NCI-H1694 (cell line): ENCODE results near the gene TATDN2.
"Not testable (repeated sequence)": the region's sequence is repeated elsewhere in the genome, so short reads cannot be mapped to it uniquely, and the experiment has no call there.

ENCODE experiments used
- DNase-seq: peaks from one replicate; lab custom pipeline; 2025; lab: John Stamatoyannopoulos, UW

The TATDN2 gene

GRCh38 chr3:10268116-10268515 lies 19.9 kb downstream of the TATDN2 start:
- DNase-seq: no peak

- DNase-seq: no peak
Observed at GRCh38 chr3:10268930-10269329, 20.7 kb downstream of the TATDN2 start.

- no peak for DNase-seq
Observed at GRCh38 chr3:10269443-10269842, 21.2 kb downstream of the TATDN2 start.

GRCh38 chr3:10272476-10272875 lies 24.2 kb downstream of the TATDN2 start:
- DNase-seq: not testable (repeated sequence)

- no peak for DNase-seq
Observed at GRCh38 chr3:10272977-10273376, 24.7 kb downstream of the TATDN2 start.

GRCh38 chr3:10273702-10274305 lies 25.5 kb downstream of the TATDN2 start:
- DNase-seq: no peak

DNA sequence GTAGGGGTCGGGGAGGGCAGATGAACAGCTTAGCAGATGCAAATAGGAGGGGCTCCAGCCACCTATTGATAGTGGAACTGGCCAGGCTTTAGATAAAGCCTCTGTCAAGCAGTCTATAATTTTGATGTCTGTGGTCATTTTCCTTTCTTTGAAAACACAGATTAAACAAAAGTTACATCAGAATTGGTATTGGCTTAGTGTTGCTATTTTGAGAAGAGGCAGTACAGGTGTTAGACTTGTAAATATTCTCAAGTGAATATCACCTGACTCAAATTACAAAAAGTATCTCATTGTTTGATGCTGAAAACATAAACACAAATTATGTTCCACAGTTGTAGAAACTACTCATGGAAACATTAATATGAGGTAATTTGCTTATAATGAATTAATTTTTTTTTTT lies 26.3 kb downstream of the TATDN2 start:
- no peak for DNase-seq

- DNase-seq: no peak
Observed at GRCh38 chr3:10277115-10277625, 28.9 kb downstream of the TATDN2 start.

DNA sequence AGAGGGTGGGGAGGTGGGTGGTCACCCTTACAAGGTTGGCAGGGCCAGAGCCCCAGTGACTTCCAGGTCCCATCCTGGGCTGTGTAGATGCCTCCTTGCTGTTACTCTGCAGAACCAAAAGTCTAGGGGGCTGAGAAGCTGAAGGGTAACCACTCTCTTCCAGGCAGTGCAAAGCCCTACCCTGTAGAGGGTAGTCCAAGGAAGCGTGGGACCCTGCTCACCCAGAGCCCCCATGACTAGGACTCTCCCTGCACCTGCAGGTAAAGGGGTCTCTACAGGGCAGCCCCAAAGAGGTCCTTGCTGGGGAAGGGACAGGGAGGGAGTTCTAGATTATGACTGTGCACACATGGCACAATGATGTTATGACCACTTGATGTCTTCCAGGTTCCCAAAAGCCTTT lies 30.2 kb downstream of the TATDN2 start:
- no peak for DNase-seq

GRCh38 chr3:10279384-10280176 lies 31.3 kb downstream of the TATDN2 start:
- no peak for DNase-seq

GRCh38 chr3:10280177-10280529 lies 31.9 kb downstream of the TATDN2 start:
- no peak for DNase-seq

DNA sequence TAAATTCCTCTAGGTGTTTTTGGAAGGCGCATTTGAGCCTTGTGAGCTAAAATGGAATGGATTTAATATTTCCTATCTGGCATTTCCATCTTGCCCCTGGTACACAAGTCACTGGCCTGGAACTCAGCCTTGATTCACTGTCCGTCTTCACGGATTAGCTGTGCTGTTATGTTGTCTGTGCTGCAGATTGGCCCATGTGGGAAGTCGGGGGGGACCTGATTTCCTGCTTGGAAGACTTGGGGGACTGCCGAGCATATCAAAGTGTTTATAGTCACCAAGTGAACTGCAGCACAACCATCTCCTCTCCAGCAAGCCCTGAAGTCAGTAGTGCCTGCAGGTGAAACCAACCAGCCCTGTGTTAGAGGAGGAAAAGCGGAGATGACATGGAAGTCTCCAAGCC lies 32.3 kb downstream of the TATDN2 start:
- DNase-seq: no peak

DNA sequence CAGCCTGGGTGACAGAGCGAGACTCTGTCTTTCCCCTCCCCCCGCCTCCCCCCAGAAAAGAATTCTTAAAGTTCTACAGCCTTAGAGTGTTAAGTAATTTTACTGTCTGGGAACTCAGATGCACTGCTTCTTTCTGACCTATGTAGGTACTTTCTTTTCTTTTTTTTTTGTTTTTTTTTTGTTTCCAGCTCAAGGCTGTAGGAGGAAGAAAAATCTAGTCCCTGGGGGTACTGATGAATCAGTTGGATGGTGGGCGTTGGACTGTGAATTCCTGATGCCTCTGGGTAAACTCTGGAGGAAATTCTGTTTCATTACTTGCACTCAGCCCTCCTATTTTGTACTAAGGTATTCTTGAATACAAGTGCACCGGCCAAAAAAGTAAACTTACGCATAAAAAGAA lies 33.7 kb downstream of the TATDN2 start:
- DNase-seq: no peak

GRCh38 chr3:10283638-10284037 lies 35.4 kb downstream of the TATDN2 start:
- DNase-seq: peak; percentile 5

- DNase-seq: no peak
Observed at GRCh38 chr3:10284496-10284895, 36.2 kb downstream of the TATDN2 start.

GRCh38 chr3:10285272-10286132 lies 37.2 kb downstream of the TATDN2 start:
- DNase-seq: no peak

DNA sequence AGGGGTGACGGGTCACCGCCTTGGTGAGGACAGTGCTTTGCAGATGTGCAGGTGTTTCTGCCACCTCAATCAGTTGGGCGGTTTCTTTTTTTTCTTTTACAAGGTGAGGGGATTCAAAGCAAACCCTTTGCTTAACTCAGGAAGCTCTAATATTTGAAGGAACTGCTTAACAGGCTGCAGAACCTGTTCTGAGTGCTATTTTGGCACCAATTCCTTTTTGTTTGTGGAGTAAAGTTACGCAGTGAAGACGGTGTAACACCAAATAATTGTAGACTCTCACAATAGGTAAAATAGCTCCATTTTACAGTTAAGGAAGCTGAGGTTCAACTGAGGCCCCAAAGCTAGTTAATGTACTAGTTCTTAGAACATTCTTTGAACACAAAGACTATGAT lies 37.9 kb downstream of the TATDN2 start:
- no peak for DNase-seq

- peak; percentile 49 for DNase-seq
Observed at GRCh38 chr3:10286596-10287295, 38.5 kb downstream of the TATDN2 start.

DNA sequence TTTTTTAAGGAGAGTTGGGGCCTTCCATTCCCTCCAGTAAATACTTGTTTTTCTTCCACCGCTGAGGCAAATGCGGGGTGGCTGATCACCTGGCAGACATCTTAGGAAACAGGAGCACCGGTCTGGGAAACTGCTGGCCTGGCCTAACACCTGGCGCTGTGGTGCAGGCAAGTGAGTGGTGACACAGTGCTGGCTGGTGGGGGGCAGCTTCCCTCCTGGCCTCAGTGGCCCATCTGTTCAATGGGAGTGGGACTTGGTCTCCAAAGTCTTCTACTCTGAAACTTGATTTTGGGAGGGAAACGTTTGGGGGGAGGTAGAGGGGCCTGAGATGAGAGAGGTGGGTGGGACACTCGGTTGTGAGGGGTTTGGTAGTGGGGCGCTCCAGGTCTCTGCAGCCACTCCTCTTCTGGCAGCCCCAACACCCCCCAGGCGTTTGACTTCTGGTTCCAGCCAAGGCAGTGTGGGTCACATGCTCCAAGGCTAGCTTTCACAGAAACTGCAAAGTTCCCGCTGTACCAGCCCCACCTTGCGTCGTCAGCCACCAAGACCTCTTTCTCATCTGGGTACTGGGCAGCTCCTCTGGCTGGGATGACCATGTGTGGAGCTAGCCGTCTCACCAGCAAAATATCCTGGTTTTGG lies 39.8 kb downstream of the TATDN2 start:
- no peak for DNase-seq

DNA sequence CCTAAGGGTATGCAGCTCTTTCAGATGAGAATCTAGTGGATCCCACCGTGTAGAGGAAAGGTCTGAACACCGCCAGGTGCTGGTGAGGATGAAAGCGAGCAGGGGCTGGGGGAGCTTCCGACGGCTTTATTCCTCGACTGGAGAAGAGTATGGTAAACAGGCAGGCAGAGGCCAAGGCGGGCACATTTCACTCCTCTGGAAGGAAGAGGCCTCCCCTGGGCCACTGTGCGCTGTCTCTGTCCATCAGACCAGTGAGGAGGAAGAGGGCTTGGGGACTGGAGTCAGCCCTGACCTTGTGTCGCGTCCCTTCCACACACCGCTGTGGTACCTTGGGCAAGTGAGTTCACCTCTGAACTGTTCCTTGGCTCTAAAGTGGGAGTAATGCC lies 40.3 kb downstream of the TATDN2 start:
- DNase-seq: no peak

DNA sequence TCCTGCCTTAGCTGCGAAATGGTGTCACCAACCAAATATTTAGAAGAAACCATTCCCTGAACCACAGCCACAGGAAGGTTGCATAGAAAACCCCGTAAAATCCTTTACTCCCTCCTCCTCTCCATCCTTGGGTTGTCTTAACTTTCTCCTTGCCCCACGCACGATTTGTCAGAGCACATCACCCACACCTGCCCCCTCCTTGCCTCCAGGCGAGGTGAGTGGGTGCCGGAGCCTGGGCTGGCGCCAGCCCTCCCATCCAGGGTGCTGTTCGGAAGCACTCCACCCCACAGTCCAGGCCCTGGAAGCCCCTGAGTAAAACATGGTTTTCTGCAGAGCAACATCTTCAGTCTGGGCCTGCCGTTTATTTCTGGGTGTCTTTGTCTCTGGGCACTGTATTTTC lies 40.8 kb downstream of the TATDN2 start:
- no peak for DNase-seq
